Raji (cell line): ENCODE results near the gene ZMPSTE24.

Experiments used
- POLR2A ChIP-seq: IDR thresholded peaks from 2 replicates; pipeline ENCODE4 v1.6.1; 2011; ENCODE audit warnings: low read depth, low read length, control low read depth; ENCODE audit not compliant: insufficient read depth

ZMPSTE24 gene

GRCh38 chr1:40299366-40300248 is 41.6 kb downstream of the ZMPSTE24 start:
- TF ChIP-seq POLR2A = no peak

GRCh38 chr1:40300249-40300567 is 42.2 kb downstream of the ZMPSTE24 start:
- TF ChIP-seq POLR2A = no peak

- TF ChIP-seq POLR2A = no peak
Measured at GRCh38 chr1:40300651-40301050, 42.6 kb downstream of the ZMPSTE24 start.

GRCh38 chr1:40301066-40301465 is 43.0 kb downstream of the ZMPSTE24 start:
- no peak for TF ChIP-seq POLR2A

GRCh38 chr1:40301541-40302299 is 43.7 kb downstream of the ZMPSTE24 start:
- TF ChIP-seq POLR2A = no peak

- TF ChIP-seq POLR2A = no peak
Measured at GRCh38 chr1:40302475-40302874, 44.4 kb downstream of the ZMPSTE24 start.

GRCh38 chr1:40303051-40303771 is 45.2 kb downstream of the ZMPSTE24 start:
- no peak for TF ChIP-seq POLR2A

GRCh38 chr1:40303790-40304189 is 45.8 kb downstream of the ZMPSTE24 start:
- TF ChIP-seq POLR2A = no peak

- no peak for TF ChIP-seq POLR2A
Measured at GRCh38 chr1:40305451-40305850, 47.4 kb downstream of the ZMPSTE24 start.

GRCh38 chr1:40305871-40306270 is 47.8 kb downstream of the ZMPSTE24 start:
- TF ChIP-seq POLR2A = no peak

- TF ChIP-seq POLR2A = no peak
Measured at GRCh38 chr1:40306296-40306695, 48.3 kb downstream of the ZMPSTE24 start.

GRCh38 chr1:40307186-40307585 is 49.1 kb downstream of the ZMPSTE24 start:
- no peak for TF ChIP-seq POLR2A

- no peak for TF ChIP-seq POLR2A
Measured at GRCh38 chr1:40308036-40308727, 50.1 kb downstream of the ZMPSTE24 start.

- no peak for TF ChIP-seq POLR2A
Measured at GRCh38 chr1:40309374-40310128, 51.5 kb downstream of the ZMPSTE24 start.

- TF ChIP-seq POLR2A = no peak
Measured at GRCh38 chr1:40310129-40310461, 52.1 kb downstream of the ZMPSTE24 start.

- TF ChIP-seq POLR2A = no peak
Measured at GRCh38 chr1:40310983-40311642, 53.1 kb downstream of the ZMPSTE24 start.
